GM18519 (cell line): ENCODE results near the gene TPPP3.
"Not testable (repeated sequence)": the region's sequence is repeated elsewhere in the genome, so short reads cannot be mapped to it uniquely, and the experiment has no call there.

ENCODE experiments used
- ATAC-seq: cut with Tn5 transposase; IDR thresholded peaks from one replicate; pipeline ENCODE4 v1.9.1; 2021; ENCODE audit warnings: mild to moderate bottlenecking, moderate library complexity; ENCODE audit not compliant: unreplicated experiment, low FRiP score

Gene TPPP3

GRCh38 chr16:67356396-67356795, 36.9 kb downstream of the TPPP3 start:
- ATAC-seq: no peak

DNA sequence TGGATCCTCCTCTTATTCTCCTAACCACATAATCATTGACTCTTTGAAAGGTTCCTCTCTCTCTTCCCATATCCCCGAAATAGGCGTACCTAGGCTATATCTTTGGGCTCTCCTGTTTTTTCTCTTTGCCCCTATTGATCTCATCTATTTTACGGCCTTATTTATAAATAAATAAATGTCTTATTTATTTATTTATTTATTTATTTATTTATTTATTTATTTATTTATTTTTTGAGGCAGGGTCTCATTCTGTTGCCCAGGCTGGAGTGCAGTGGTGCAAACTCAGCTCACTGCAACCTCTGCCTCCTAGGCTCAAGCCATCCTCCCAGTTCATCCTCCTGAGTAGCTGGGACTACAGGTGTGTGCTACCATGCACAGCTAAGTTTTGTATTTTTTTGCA, 40.8 kb downstream of the TPPP3 start:
- ATAC-seq: not testable (repeated sequence)

GRCh38 chr16:67350324-67350723, 43.0 kb downstream of the TPPP3 start:
- ATAC-seq: no peak

GRCh38 chr16:67349172-67349571, 44.1 kb downstream of the TPPP3 start:
- ATAC-seq: no peak

GRCh38 chr16:67346341-67346740, 47.0 kb downstream of the TPPP3 start:
- no peak for ATAC-seq

- ATAC-seq: no peak
Observed at GRCh38 chr16:67345401-67345800, 47.9 kb downstream of the TPPP3 start.

GRCh38 chr16:67342616-67343015, 50.7 kb downstream of the TPPP3 start:
- ATAC-seq: no peak

- no peak for ATAC-seq
Observed at GRCh38 chr16:67341250-67341649, 52.0 kb downstream of the TPPP3 start.
